HG03039 (cell line): ENCODE measurements around the gene MAGI1.
A peak's percentile ranks its signal among the peaks of the same experiment; 100 is the strongest.
"Not testable (repeated sequence)": the region's sequence is repeated elsewhere in the genome, so short reads cannot be mapped to it uniquely, and the experiment has no call there.

ENCODE experiments used
- ATAC-seq: cut with Tn5 transposase; IDR thresholded peaks from one replicate; pipeline ENCODE4 v1.9.1; 2021; ENCODE audit warnings: mild to moderate bottlenecking, moderate library complexity; ENCODE audit not compliant: unreplicated experiment

Gene MAGI1

DNA sequence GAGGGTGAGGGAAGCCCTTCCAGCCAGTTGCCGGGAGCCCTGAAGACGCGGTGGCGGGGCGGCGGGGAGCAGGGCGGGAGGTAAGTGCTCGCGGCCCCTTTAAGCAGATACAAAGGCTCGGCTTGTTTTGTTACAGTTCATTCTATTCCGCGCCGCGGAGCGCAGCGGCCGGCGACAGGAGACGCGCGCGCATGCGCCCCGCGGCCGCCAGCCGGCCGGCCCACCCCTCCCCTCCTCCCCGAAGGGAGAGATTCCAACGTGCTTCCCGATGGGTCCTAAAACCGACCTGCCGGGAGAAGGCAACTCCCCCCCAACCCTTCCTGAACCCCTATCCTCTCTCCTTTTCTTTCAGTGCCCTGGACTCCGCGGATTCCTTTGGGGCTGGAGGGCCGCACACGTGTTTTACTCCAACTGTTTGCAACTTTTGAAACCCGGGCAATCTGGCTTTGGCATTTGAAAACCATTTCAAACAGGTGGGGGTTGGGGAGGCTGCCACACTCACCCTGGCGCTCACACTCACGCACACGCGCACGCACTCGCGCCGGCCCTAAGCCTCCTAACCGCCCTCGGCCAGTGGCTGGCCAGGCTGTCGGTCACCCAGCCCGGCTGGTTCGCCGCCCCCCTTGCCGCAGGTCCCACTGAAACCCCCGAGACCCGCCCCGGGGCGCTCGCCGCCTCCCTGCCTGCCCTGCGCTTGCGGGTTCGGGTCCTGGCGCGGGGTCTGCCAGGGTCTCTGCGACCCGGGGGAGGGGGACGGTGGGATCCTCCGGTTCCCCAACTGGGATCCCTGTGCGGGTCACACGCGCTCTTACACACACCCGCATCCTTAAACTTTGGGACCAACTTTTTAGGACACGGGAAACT lies at the start of gene MAGI1:
Gene MAGI1 (minus strand): TSS at position 193 of the 864 bp plus-strand sequence. CDS start 610 bp downstream, outside the sequence.
- peak; percentile 79 for ATAC-seq

DNA sequence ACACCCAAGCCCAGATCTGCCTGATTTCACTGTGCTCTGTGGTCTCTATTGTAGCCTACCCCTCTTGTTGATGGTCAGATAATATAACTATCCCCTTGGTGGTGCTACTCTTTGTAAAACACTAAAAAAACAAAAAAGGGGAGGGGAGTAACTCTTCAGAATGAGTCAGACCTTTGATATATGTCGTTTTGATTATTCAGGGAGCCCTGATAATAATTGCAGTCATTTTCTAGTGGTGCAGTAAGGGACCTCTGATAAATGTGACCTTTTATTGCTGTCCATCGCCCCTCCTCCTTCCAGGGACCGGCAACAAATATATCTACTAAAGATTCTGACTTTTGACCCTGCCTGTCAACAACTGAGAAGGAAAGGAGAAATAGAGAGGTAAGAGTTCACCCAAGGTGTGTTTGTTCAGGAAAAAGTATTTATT lies 45.1 kb upstream of the MAGI1 start:
- no peak for ATAC-seq

DNA sequence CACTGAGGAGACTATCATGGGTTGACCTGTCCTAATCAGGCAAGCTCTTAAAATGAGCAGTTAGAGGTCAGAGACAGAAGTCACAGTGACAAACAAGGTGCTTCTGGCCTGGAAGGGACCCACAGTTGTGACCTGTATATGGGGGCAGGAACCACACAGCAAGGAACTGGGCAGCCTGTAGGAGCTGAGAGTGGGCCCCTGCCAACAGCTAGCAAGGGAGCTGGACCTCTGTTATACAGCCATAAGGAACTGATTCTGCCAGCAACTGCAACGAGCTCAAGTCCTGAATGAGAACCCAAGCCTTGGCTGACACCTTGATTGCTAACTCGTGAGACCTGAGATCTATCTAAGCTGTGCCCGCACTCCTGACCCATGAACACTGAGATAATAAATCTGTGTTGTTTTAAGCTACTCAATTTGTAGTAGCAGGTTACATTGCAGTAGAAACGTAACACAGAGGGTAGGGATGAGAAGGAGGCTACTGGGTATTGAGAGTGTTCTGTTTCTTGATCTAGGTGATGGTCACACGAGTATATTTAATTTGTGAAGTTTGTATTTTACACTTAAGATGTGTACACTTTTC lies 44.5 kb upstream of the MAGI1 start:
- no peak for ATAC-seq

- ATAC-seq: no peak
Observed at GRCh38 chr3:66082679-66083078, 44.0 kb upstream of the MAGI1 start.

DNA sequence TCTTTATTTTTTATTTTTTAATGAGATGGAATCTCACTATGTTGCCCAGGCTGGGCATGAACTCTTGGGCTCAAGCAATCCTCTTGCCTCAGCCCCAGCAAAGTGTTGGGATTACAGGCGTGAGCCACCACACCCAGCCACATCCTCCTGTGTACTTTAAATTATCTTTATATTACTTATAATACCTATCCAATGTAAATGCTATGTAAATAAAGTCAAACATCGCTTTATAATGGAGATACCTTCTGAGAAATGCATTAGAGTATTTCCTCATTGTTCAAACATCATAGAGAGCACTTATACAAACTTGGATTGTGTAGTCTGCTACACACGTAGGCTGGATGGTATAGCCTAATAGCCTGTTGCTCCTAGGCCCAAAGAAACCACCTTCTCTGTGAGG lies 41.4 kb upstream of the MAGI1 start:
- ATAC-seq: no peak

GRCh38 chr3:66077973-66078372 lies 39.3 kb upstream of the MAGI1 start:
- no peak for ATAC-seq

DNA sequence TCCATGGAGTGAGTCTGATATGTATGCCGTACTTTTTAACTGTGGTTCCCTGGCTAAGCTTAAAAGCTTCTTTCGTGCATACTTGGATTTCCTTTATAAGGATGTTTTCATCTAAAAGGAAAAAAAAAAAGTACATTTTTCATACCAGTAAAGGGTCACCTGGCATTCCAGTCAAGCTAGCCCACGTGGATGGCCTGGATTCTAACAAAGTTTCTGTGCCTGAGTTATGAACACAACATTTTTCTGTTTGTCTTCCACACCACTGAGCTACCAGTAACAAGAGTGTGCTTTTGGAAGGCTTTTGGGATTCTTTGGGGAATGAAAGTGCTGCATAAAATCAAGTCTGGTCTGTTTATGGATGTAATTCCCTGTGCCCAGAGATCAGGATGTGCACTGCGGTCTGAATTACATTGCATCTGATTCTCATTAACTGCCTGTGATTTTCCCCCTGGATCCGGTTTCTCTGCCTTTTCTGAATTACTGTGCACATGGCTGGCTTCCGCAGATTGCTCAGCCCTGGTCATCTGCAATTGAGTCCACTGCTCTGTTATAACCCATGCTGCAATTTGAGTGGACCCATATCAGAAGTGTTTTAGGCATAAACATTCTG lies 38.2 kb upstream of the MAGI1 start:
- no peak for ATAC-seq

DNA sequence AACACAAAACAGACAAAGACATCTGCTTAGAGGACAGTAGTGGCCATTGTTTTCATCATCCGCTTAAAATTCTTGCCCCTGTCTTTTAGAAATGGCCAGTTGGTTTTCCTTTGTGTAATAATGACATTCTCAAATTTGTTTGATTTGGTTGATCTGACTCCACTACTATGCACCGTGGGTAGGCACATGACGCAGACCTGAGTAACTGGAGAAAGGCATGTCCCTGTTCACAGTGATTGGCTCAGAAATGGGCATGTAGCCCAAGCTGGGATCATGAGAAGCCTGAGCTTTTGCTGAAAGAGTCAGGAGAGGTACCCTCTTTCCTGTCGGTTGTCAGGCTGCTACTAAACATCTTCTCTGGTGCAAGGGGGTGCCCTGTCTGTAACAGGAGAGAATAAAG lies 36.6 kb upstream of the MAGI1 start:
- ATAC-seq: no peak

DNA sequence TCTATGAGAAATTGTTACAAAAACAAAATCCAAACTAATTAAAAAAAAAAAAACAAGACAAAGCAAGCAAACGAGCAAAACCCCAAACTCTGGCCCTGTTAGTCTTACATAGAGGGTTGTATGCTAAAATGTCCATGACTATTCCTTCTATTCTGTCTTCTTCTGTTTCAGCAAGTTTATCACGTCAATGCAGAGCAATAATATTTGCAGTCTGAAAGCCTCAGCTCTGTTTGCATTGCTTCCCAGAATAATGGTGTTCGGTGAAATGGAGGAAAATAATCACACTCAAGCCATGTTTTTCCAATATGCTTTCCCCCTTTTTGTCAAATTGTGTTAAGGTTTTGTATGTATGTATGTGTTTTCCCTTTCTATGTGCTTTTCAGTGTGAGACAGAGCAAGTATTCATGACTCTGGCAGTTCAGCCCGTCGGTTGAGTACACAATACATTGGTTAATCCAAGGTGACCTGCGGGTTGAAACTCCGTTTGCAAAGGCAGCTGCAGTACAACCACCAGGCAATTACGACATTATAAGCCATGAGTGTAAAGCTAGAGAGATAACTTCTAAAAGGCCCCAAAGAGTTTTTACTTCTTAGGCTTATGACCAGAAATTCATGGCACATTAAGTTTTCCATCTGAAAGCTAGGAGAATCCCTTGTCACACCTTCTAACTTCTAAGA lies 34.9 kb upstream of the MAGI1 start:
- no peak for ATAC-seq

- no peak for ATAC-seq
Observed at GRCh38 chr3:66068255-66068654, 29.5 kb upstream of the MAGI1 start.

DNA sequence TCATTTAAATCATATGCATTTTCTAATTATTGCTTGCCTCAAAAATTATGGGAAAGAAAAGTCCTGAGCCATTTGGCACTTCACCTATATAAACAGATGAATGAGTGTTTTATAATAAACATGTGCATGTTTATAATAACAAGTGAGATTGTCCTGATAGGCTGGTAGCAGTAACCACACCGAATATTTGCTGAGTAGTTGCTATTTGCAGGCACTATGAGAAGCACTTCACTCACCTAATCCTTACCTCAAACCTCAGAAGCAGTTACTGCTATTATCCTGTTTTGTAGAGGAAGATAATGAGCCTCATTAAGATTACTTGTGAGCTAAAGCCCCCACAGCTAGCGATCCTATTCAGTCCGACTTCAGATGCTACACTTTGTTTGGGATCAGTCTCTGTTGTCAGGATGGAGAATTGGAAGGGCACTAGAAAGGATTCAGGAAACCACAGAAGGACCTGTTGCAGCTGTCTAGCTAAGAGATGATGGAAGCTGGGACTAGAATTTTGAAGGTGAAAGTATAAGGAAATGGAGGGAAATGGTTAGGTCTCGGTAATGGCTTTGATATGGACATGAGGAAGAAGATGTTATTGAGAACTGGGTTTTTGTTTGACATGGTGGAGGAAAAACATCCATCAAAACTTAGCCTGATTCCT lies 28.4 kb upstream of the MAGI1 start:
- ATAC-seq: no peak

GRCh38 chr3:66055289-66055688 lies 16.6 kb upstream of the MAGI1 start:
- ATAC-seq: no peak

DNA sequence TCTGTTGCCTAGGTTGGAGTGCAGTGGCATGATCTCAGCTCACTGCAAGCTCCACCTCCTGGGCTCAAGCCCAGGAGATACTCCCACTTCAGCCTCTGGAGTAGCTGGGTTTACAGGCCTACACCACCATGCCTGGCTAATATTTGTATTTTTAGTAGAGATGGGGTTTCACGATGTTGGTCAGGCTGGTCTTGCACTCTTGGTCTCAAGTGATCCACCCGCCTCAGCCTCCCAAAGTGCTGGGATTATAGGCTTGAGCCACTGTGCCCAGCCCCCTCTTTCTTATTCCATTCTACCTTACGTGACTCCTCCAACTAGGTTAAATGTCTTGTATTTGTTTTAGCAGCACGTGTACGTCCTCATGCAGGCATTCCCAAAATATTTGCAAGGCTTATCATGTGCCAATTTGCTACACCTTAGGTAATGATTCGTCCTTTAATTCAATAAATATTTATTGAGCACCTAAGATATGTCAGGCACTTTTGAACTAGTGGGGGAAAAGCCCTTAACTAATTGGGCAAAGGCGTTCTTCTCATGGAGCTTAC lies 14.9 kb upstream of the MAGI1 start:
- no peak for ATAC-seq

GRCh38 chr3:66052721-66053549 lies 14.2 kb upstream of the MAGI1 start:
- no peak for ATAC-seq

DNA sequence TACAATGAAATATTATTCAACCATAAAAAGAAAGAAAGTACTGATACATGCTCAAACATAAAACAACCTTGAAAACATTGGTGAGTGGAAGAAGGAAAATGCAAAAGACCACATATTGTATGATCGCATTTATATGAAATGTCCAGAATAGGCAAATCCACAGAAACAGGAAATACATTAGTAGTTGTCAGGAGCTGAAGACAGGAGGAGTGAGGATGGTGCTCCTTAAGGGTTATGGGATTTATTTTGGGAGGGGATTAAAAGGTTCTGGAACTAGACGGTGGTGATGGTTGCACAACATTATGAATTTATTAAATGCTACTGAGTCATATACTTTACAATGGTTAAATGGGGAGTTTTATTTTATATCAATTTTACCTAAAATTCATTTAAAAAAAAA lies 12.1 kb upstream of the MAGI1 start:
- no peak for ATAC-seq

- no peak for ATAC-seq
Observed at GRCh38 chr3:66048051-66048395, 9.3 kb upstream of the MAGI1 start.

DNA sequence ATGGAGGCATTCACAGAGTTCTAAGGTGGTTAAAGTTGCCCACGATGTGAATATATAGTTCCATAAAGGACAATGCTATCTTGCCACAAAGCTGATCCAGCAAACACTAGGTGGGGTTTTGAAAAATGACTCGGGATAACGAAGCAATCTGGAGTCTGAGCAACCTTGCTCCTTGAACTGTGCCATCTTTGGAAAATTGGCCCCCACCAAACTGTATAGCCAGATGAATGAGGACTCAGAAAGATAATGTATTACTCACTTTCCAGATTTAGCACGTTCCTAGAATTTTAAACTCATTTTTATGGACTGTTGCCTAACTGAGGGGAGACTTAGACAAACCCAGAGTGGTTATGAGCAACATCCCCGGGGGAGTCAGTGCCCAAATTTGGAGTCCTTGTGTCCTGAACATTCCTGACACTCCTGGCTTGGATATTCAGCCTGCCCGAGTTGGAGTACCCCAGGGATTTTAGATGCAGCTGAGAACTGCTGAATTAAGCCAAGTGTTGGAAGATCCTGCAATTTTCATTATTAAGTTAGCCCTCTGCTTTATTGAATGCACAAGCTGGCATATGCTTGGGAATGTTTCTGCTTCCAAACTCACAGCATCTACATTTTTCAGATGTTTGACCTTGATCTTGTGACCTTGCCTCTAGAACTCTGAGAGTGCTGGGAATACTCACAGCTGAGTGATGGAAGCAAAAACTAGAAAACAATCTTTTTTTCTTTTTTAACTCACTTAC lies 8.8 kb upstream of the MAGI1 start:
- no peak for ATAC-seq

DNA sequence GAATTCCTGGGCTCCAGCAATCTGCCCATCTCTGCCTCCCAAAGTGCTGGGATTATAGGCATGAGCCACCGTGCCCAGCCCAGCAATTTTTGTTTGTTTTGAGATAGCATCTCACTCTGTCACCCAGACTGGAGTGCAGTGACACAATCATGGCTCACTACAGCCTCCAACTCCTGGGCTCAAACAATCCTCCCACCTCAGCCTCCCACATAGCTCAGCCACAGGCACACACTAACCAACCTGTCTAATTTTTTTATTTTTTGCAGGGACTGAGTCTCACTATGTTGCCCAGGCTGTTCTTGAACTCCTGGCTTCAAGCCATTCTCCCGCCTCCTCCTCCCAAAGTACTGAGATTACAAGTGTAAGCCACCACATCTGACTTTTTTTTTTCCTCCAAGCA lies 7.6 kb upstream of the MAGI1 start:
- not testable (repeated sequence) for ATAC-seq

DNA sequence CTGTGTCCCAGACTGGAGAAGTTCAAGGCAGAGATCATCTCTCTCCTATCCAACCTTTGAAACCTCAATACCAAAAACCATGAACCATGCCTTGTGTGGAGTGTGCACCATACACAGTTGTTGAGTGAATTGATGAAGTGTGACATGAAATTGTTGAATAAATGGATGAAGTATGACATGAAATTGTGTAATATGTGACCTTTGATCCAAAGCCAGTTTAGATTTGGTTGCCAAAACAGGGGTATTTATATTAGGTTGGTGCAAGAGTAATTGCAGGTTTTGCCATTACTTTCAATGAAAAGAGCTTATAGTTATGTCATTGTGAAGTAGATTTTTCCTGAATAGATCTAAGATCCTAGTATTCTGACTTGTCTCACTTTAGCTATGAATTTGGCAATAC lies 3.1 kb upstream of the MAGI1 start:
- ATAC-seq: no peak
